K562 (cell line): Measurements from ENCODE around the gene MARCKSL1. TPM values are rescaled to one million over a fixed set of nuclear protein-coding genes. Genes with fewer than 3 reads are reported as not detected.

Experiments
- FOSL1 ChIP-seq: fragments of 200-800 bp; sonication (Bioruptor generic); conservative IDR thresholded peaks from 2 replicates; pipeline ENCODE4 v1.6.1; 2016; ENCODE audit warnings: missing genetic modification characterization, missing compliant biosample characterization
- NFXL1 ChIP-seq: fragments of 450-650 bp; formaldehyde crosslinking; IDR thresholded peaks from 2 replicates; pipeline ENCODE4 v1.4.0; 2021; ENCODE audit warnings: mild to moderate bottlenecking
- RBM22 ChIP-seq: fragments of 200-400 bp; formaldehyde crosslinking; IDR thresholded peaks from 2 replicates; pipeline ENCODE4 v1.6.1; 2018; ENCODE audit warnings: low read length, low read depth; ENCODE audit not compliant: poor library complexity, severe bottlenecking
- SMAD4 ChIP-seq: fragments of 250-450 bp; sonication (Bioruptor Pico); conservative IDR thresholded peaks from 2 replicates; pipeline ENCODE4 v1.8.0; 2021; ENCODE audit warnings: inconsistent platforms, mild to moderate bottlenecking, moderate library complexity
- TSC22D4 ChIP-seq: fragments of 450-650 bp; IDR thresholded peaks from 2 replicates; pipeline ENCODE4 v1.6.1; 2016; ENCODE audit warnings: missing genetic modification characterization, missing biosample characterization, control low read depth
- ZBTB40 ChIP-seq, 2 experiments: fragments of 450-650 bp in 1 of 2; sonication (generic) in 1 of 2; formaldehyde crosslinking in 1 of 2; IDR thresholded peaks; 2 replicates each; pipeline versions ENCODE4 v1.7.1 to v1.9.0; 2016 to 2022; ENCODE audit warnings: inconsistent platforms in 1 of 2, mild to moderate bottlenecking in 1 of 2, missing genetic modification reagents in 1 of 2
- ZNF23 ChIP-seq: fragments of 250-450 bp; sonication (Bioruptor Pico); IDR thresholded peaks from 2 replicates; pipeline ENCODE4 v1.4.0; 2020; ENCODE audit warnings: mild to moderate bottlenecking
- ZNF253 ChIP-seq: fragments of 250-450 bp; sonication (Bioruptor Pico); conservative IDR thresholded peaks from 2 replicates; pipeline ENCODE4 v1.6.1; 2021; ENCODE audit warnings: mild to moderate bottlenecking
- polyA plus RNA-seq, 8 experiments: library from polyadenylated mRNA; depleted of rRNA in 4 of 8; stranded (reverse) in 5 of 8; unstranded in 3 of 8; fragments of >200 nt; fragmentation: Nextera tagmentation in 2 of 8; fragmentation: Illumina TruSeq in 1 of 8; extraction: Ambion mirVana in 2 of 8; extraction: Trizol in 1 of 8; gene quantifications; 2 replicates each; pipeline versions ENCODE4 v1.2.1 to v1.2.3, GENCODE V29; 2011 to 2014; ENCODE audit warnings: inconsistent platforms in 1 of 8, missing spikeins in 1 of 8
- total RNA-seq, 7 experiments: library from RNA; depleted of rRNA in 6 of 7; stranded (reverse); fragments of >200 nt in 6 of 7; fragmentation: Illumina TruSeq in 2 of 7; extraction: Trizol in 2 of 7; gene quantifications; 2 replicates each; pipeline versions ENCODE4 v1.2.1 to v1.2.3, GENCODE V29; 2011 to 2021; ENCODE audit warnings: low replicate concordance in 1 of 7
- TF ChIP-seq, protein P1 (sequence below): sonication (generic); formaldehyde crosslinking; IDR thresholded peaks from 2 replicates; pipeline ENCODE4 v1.8.1; 2023; ENCODE audit warnings: mild to moderate bottlenecking, missing genetic modification reagents
- TF ChIP-seq, protein P2 (sequence below): fragments of 450-650 bp; IDR thresholded peaks from 2 replicates; pipeline ENCODE4 v1.6.1; 2017; ENCODE audit warnings: antibody characterized with exemption, mild to moderate bottlenecking

MARCKSL1 gene
- total and polyA plus RNA-seq, 9 of the 15 experiments (the other 6 are each of a cell fraction or from before 2014, with no cell fraction given), result 14.7 to 325 (median 155) TPM

- TF ChIP-seq ZBTB40 (IDR thresholded peaks at IDR 0.05) (0 out of 2 replicates have a peak, but pooled peaks have one; percentile 20), ZBTB40 (CRISPR knock-in tag; IDR thresholded peaks at IDR 0.05) (no peak), SMAD4 (CRISPR knock-in tag) (peak; percentile 79), TSC22D4 (tag) (no peak), NFXL1 (CRISPR knock-in tag) (no peak), RBM22 (no peak), ZNF23 (CRISPR knock-in tag) (no peak), FOSL1 (tag) (peak; percentile 30; the same call in 1 of the 2 replicates), ZNF253 (no peak)
- TF ChIP-seq, protein P1, sequence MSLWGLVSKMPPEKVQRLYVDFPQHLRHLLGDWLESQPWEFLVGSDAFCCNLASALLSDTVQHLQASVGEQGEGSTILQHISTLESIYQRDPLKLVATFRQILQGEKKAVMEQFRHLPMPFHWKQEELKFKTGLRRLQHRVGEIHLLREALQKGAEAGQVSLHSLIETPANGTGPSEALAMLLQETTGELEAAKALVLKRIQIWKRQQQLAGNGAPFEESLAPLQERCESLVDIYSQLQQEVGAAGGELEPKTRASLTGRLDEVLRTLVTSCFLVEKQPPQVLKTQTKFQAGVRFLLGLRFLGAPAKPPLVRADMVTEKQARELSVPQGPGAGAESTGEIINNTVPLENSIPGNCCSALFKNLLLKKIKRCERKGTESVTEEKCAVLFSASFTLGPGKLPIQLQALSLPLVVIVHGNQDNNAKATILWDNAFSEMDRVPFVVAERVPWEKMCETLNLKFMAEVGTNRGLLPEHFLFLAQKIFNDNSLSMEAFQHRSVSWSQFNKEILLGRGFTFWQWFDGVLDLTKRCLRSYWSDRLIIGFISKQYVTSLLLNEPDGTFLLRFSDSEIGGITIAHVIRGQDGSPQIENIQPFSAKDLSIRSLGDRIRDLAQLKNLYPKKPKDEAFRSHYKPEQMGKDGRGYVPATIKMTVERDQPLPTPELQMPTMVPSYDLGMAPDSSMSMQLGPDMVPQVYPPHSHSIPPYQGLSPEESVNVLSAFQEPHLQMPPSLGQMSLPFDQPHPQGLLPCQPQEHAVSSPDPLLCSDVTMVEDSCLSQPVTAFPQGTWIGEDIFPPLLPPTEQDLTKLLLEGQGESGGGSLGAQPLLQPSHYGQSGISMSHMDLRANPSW (CRISPR knock-in tag), result no peak
- TF ChIP-seq, protein P2, sequence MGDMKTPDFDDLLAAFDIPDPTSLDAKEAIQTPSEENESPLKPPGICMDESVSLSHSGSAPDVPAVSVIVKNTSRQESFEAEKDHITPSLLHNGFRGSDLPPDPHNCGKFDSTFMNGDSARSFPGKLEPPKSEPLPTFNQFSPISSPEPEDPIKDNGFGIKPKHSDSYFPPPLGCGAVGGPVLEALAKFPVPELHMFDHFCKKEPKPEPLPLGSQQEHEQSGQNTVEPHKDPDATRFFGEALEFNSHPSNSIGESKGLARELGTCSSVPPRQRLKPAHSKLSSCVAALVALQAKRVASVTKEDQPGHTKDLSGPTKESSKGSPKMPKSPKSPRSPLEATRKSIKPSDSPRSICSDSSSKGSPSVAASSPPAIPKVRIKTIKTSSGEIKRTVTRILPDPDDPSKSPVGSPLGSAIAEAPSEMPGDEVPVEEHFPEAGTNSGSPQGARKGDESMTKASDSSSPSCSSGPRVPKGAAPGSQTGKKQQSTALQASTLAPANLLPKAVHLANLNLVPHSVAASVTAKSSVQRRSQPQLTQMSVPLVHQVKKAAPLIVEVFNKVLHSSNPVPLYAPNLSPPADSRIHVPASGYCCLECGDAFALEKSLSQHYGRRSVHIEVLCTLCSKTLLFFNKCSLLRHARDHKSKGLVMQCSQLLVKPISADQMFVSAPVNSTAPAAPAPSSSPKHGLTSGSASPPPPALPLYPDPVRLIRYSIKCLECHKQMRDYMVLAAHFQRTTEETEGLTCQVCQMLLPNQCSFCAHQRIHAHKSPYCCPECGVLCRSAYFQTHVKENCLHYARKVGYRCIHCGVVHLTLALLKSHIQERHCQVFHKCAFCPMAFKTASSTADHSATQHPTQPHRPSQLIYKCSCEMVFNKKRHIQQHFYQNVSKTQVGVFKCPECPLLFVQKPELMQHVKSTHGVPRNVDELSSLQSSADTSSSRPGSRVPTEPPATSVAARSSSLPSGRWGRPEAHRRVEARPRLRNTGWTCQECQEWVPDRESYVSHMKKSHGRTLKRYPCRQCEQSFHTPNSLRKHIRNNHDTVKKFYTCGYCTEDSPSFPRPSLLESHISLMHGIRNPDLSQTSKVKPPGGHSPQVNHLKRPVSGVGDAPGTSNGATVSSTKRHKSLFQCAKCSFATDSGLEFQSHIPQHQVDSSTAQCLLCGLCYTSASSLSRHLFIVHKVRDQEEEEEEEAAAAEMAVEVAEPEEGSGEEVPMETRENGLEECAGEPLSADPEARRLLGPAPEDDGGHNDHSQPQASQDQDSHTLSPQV, result peak; percentile 64
Observed at GRCh38 chr1:32351399-32352238, 15.6 kb upstream of the MARCKSL1 start (continued).
